Endothelial cell of umbilical vein (primary cell): ENCODE results near the gene WAPL. TPM values are rescaled to one million over a fixed set of nuclear protein-coding genes. Genes with fewer than 3 reads are reported as not detected.

Experiments
- BruUV-seq: library from RNA; stranded (reverse); fragments of 400-500 nt; replicated peaks from 2 replicates; lab custom pipeline; 2021; lab: Mats Ljungman, UMichigan
- CTCF ChIA-PET: fragments of 300-600, 350-600 bp; sonication (Branson Sonifier 250); formaldehyde crosslinking; loops from one replicate; lab custom pipeline; 2021; ENCODE audit warnings: antibody characterized with exemption, inconsistent platforms; lab: Charles Lee
- POLR2A ChIA-PET: fragments of 300-600, 350-600 bp; sonication (Branson Sonifier 250); formaldehyde crosslinking; loops from one replicate; lab custom pipeline; 2021; ENCODE audit warnings: antibody characterized with exemption, inconsistent platforms; lab: Charles Lee
- DNase-seq: peaks from one replicate; pipeline ENCODE4 v3.0.0-alpha.2; 2011; ENCODE audit warnings: low read depth, low spot score
- FAIRE-seq: peaks from 2 replicates; lab custom pipeline; 2011; peaks lifted over from hg19 to GRCh38; lab: Jason Lieb, UNC
- H2AFZ ChIP-seq: 2 replicates; pipeline ENCODE4 v1.6.0; 2012; ENCODE audit warnings: low read depth, low read length, control low read depth, inconsistent platforms
- H3K27ac ChIP-seq: 2 replicates; pipeline ENCODE4 v1.5.1; 2011; ENCODE audit warnings: low read depth, mild to moderate bottlenecking, control low read depth, low read length, moderate library complexity; ENCODE audit not compliant: insufficient read depth
- H3K27me3 ChIP-seq, 2 experiments: 2 replicates each; pipeline versions ENCODE4 v1.6.0 to v1.6.1; 2011; ENCODE audit warnings: low read length in 2 of 2, mixed read lengths in 1 of 2; ENCODE audit not compliant: control insufficient read depth in 2 of 2, insufficient read depth in 2 of 2
- H3K36me3 ChIP-seq, 2 experiments: 2 replicates in 1 of 2; 3 replicates in 1 of 2; pipeline ENCODE4 v1.5.1; 2011; ENCODE audit warnings: low read length in 2 of 2, mild to moderate bottlenecking in 1 of 2, moderate library complexity in 1 of 2; ENCODE audit not compliant: control insufficient read depth in 2 of 2, insufficient read depth in 2 of 2; ENCODE audit errors: extremely low read depth in 1 of 2
- H3K4me1 ChIP-seq: 3 replicates; pipeline ENCODE4 v1.5.1; 2011; ENCODE audit warnings: mild to moderate bottlenecking, low read length; ENCODE audit not compliant: control insufficient read depth, insufficient read depth; ENCODE audit errors: extremely low read depth
- H3K4me2 ChIP-seq: 2 replicates; pipeline ENCODE4 v1.6.1; 2011; ENCODE audit warnings: low read length, control low read depth, mixed read lengths; ENCODE audit not compliant: insufficient read depth
- H3K4me3 ChIP-seq, 3 experiments: fragments of 200-600 bp in 1 of 3; sonication (generic), shearing (Covaris generic) in 1 of 3; replicated peaks in 1 of 3; 2 replicates each; pipeline ENCODE4 v1.5.1; 2011 to 2016; ENCODE audit warnings: control low read depth in 3 of 3, low read length in 3 of 3, mild to moderate bottlenecking in 2 of 3, inconsistent platforms in 1 of 3, low read depth in 1 of 3, moderate library complexity in 1 of 3; ENCODE audit not compliant: insufficient read depth in 1 of 3
- H3K79me2 ChIP-seq: 2 replicates; pipeline ENCODE4 v1.6.0; 2012; ENCODE audit warnings: low read length, inconsistent platforms; ENCODE audit not compliant: control insufficient read depth, insufficient read depth
- H3K9ac ChIP-seq: replicated peaks from 2 replicates; pipeline ENCODE3; 2011; ENCODE audit warnings: low read length, control low read depth; ENCODE audit not compliant: insufficient read depth; ENCODE audit errors: extremely low read depth
- H3K9me1 ChIP-seq: replicated peaks from 3 replicates; pipeline ENCODE4 v1.6.0; 2011; ENCODE audit warnings: mild to moderate bottlenecking, low read length; ENCODE audit not compliant: control insufficient read depth, insufficient read depth; ENCODE audit errors: extremely low read depth
- H3K9me3 ChIP-seq: replicated peaks from 2 replicates; pipeline ENCODE4 v1.5.1; 2012; ENCODE audit warnings: low read length, inconsistent platforms; ENCODE audit not compliant: control insufficient read depth, insufficient read depth
- H4K20me1 ChIP-seq: replicated peaks from 2 replicates; pipeline ENCODE3; 2011; ENCODE audit warnings: mild to moderate bottlenecking, low read length; ENCODE audit not compliant: control insufficient read depth, insufficient read depth; ENCODE audit errors: extremely low read depth
- CTCF ChIP-seq, 2 donors: IDR thresholded peaks; 1 replicate in 1 of 2; 2 replicates in 1 of 2; pipeline ENCODE4 v1.5.1; 2011; ENCODE audit warnings: low read length in 2 of 2, mild to moderate bottlenecking in 2 of 2, moderate library complexity in 2 of 2, control low read depth in 1 of 2, inconsistent platforms in 1 of 2, low read depth in 1 of 2; ENCODE audit not compliant: insufficient read depth in 1 of 2; ENCODE audit errors: extremely low read depth in 1 of 2
- EZH2 ChIP-seq: IDR thresholded peaks from 2 replicates; pipeline ENCODE4 v1.6.1; 2012; ENCODE audit warnings: borderline replicate concordance, low read depth, mild to moderate bottlenecking, moderate library complexity, low read length, inconsistent platforms; ENCODE audit not compliant: severe bottlenecking
- GATA2 ChIP-seq: IDR thresholded peaks from 2 replicates; pipeline ENCODE4 v1.7.0; 2011; ENCODE audit warnings: low read depth, mild to moderate bottlenecking, moderate library complexity, mixed read lengths, low read length; ENCODE audit not compliant: insufficient read length, insufficient read depth
- JUN ChIP-seq: IDR thresholded peaks from 2 replicates; pipeline ENCODE4 v1.6.1; 2011; ENCODE audit warnings: borderline replicate concordance, low read depth; ENCODE audit not compliant: insufficient read length, insufficient read depth
- MAX ChIP-seq: IDR thresholded peaks from 2 replicates; pipeline ENCODE4 v1.6.1; 2011; ENCODE audit not compliant: insufficient read depth, insufficient read length
- MYC ChIP-seq: IDR thresholded peaks from one replicate; pipeline ENCODE4 v1.6.1; 2011; ENCODE audit warnings: mild to moderate bottlenecking, low read depth, low read length
- POLR2A ChIP-seq: IDR thresholded peaks from 2 replicates; pipeline ENCODE4 v1.6.1; 2012; ENCODE audit warnings: low read depth, mild to moderate bottlenecking, control low read depth, low read length
- POLR2AphosphoS5 ChIP-seq: IDR thresholded peaks from 2 replicates; pipeline ENCODE4 v1.6.1; 2012; ENCODE audit warnings: low read depth, mild to moderate bottlenecking, control low read depth, low read length, moderate library complexity; ENCODE audit not compliant: insufficient read depth
- dilution Hi-C: fragments of 300-500 bp; cut with MboI; formaldehyde crosslinking; loops from one replicate; pipeline ENCODE4 v1.15.0; 2019; ENCODE audit warnings: low sequenced_read_pairs; ENCODE audit not compliant: extremely low pct_ligation_motif_present
- intact Hi-C: fragments of 100-400 bp; cut with micrococcal nuclease; formaldehyde crosslinking; loops from one replicate; pipeline ENCODE4 v1.10.0; 2022
- polyA plus RNA-seq, 4 experiments: library from polyadenylated mRNA; depleted of rRNA in 3 of 4; stranded (reverse) in 3 of 4; unstranded in 1 of 4; fragments of >200 nt; gene quantifications; 2 replicates each; pipeline versions ENCODE4 v1.2.1 to v1.2.3, GENCODE V29; 2011 to 2012; ENCODE audit warnings: missing spikeins in 1 of 4
- total RNA-seq: library from RNA; stranded (reverse); gene quantifications from 2 replicates; pipeline ENCODE4 v1.2.3, GENCODE V29; 2021

Gene WAPL
- total and polyA plus RNA-seq, 2 donors (not counting 3 experiments of a cell fraction or from before 2014, with no cell fraction given): 9.2 to 35.1 TPM

- no peak for TF ChIP-seq EZH2
- TF ChIP-seq CTCF (IDR thresholded peaks at IDR 0.05; ENCODE audit: extremely low read depth in 1 of 2, insufficient read depth in 1 of 2, low read depth in 1 of 2, low read length in 2 of 2): no peak
- TF ChIP-seq MAX: no peak
- TF ChIP-seq POLR2AphosphoS5: no peak
- no peak for TF ChIP-seq MYC
- no peak for TF ChIP-seq POLR2A
- TF ChIP-seq GATA2: no peak
- TF ChIP-seq JUN: no peak
- peaks cover 45% of the 10 kb centered on the region for H3K79me2 ChIP-seq
- CTCF ChIA-PET: interaction anchor here (0.7 kb wide), 1 partner anchor 11 kb away, joined by 3 read pairs; no protein-coding TSS in a partner anchor
- intact Hi-C loops (no loop called here), dilution Hi-C loops (no loop called here)
- DNase-seq (no peak), FAIRE-seq (no peak)
- no peak overlapping the region for H3K4me2 ChIP-seq
- peaks cover 0 to 9% of the 10 kb centered on the region in 2 experiments for H3K36me3 ChIP-seq
- H3K9ac ChIP-seq: no peak overlapping the region
- BruUV-seq: no TSS peak
- no peaks in the 10 kb centered on the region for H3K27me3 ChIP-seq
- no peaks in the 10 kb centered on the region for H3K9me3 ChIP-seq
- no peaks in the 10 kb centered on the region for H3K9me1 ChIP-seq
- no peak overlapping the region for H3K4me3 ChIP-seq
- H3K27ac ChIP-seq: no peak overlapping the region
- peaks cover 4% of the 10 kb centered on the region for H4K20me1 ChIP-seq
- POLR2A ChIA-PET: no interaction called here
- no peaks in the 10 kb centered on the region for H3K4me1 ChIP-seq
- no peak overlapping the region for H2AFZ ChIP-seq
Measured at GRCh38 chr10:86489960-86490612, 31.5 kb downstream of the WAPL start.
